Esophagus muscularis mucosa (tissue), 4 donors: ENCODE results near the gene PAQR5. TPM values are rescaled to one million over a fixed set of nuclear protein-coding genes. Genes with fewer than 3 reads are reported as not detected.
"Not testable (repeated sequence)": the region's sequence is repeated elsewhere in the genome, so short reads cannot be mapped to it uniquely, and the experiment has no call there.

Experiments
- DNase-seq: peaks from one replicate; pipeline ENCODE4 v3.0.0-alpha.2; 2017; ENCODE audit errors: extremely low spot score
- H3K27ac ChIP-seq, 4 donors: fragments of 200-600 bp; sonication (generic); replicated peaks in 1 of 4; 1 replicate in 3 of 4; 2 replicates in 1 of 4; pipeline ENCODE4 v1.5.1; 2016 to 2019; ENCODE audit warnings: mild to moderate bottlenecking in 1 of 4
- H3K27me3 ChIP-seq, 4 donors: fragments of 200-600 bp; sonication (generic); one replicate each; pipeline versions ENCODE4 v1.5.1 to v1.6.0; 2016 to 2019
- H3K36me3 ChIP-seq, 4 donors: fragments of 200-600 bp; sonication (generic); one replicate each; pipeline ENCODE4 v1.5.1; 2016 to 2019
- H3K4me1 ChIP-seq, 4 donors: fragments of 200-600 bp; sonication (generic); one replicate each; pipeline ENCODE4 v1.5.1; 2016 to 2019
- H3K4me3 ChIP-seq, 4 donors: fragments of 200-600 bp; sonication (generic); 1 replicate in 2 of 4; 2 replicates in 2 of 4; pipeline ENCODE4 v1.5.1; 2016 to 2019; ENCODE audit warnings: mild to moderate bottlenecking in 4 of 4, moderate library complexity in 1 of 4
- H3K9me3 ChIP-seq, 4 donors: fragments of 200-600 bp; sonication (generic); 1 replicate in 3 of 4; 2 replicates in 1 of 4; pipeline ENCODE4 v1.5.1; 2016 to 2019
- EP300 ChIP-seq: sonication (generic); formaldehyde crosslinking; IDR thresholded peaks from one replicate; pipeline ENCODE4 v1.6.1; 2017; ENCODE audit warnings: antibody characterized with exemption
- POLR2A ChIP-seq: fragments of 450-650 bp; IDR thresholded peaks from one replicate; pipeline ENCODE4 v1.6.1; 2017; ENCODE audit warnings: antibody characterized with exemption, moderate library complexity, mild to moderate bottlenecking, low read depth
- POLR2AphosphoS5 ChIP-seq, 2 donors: sonication (generic); formaldehyde crosslinking; IDR thresholded peaks; one replicate each; pipeline ENCODE4 v1.6.1; 2017; ENCODE audit warnings: antibody characterized with exemption in 2 of 2
- WGBS: methylation state at CpG from one replicate; pipeline ENCODE4 v1.1.5; 2018; 5-methylcytosine and 5-hydroxymethylcytosine counted together
- intact Hi-C: fragments of 100-400 bp; cut with DNase I; formaldehyde crosslinking; loops from one replicate; pipeline ENCODE4 v1.15.1; 2023
- total RNA-seq, 4 donors: library from RNA; depleted of rRNA; stranded (reverse); fragments of >200 nt; gene quantifications; one replicate each; pipeline versions ENCODE4 v1.1.0 to v1.2.1, GENCODE V29; 2016
- TF ChIP-seq, protein P1 (sequence below), 3 experiments: fragments of 200-600 bp in 2 of 3; fragments of 450-650 bp in 1 of 3; sonication (generic) in 2 of 3; IDR thresholded peaks; one replicate each; pipeline ENCODE4 v1.5.1; 2017 to 2019; ENCODE audit warnings: antibody characterized with exemption in 3 of 3, mild to moderate bottlenecking in 2 of 3, moderate library complexity in 1 of 3

PAQR5 gene
- total RNA-seq, 4 donors from 2014 or later = 0.32 to 3.0 (median 1.5) TPM

- TF ChIP-seq POLR2A (no peak), POLR2AphosphoS5 (IDR thresholded peaks at IDR 0.05) (no peak), EP300 (no peak)
- TF ChIP-seq, protein P1, sequence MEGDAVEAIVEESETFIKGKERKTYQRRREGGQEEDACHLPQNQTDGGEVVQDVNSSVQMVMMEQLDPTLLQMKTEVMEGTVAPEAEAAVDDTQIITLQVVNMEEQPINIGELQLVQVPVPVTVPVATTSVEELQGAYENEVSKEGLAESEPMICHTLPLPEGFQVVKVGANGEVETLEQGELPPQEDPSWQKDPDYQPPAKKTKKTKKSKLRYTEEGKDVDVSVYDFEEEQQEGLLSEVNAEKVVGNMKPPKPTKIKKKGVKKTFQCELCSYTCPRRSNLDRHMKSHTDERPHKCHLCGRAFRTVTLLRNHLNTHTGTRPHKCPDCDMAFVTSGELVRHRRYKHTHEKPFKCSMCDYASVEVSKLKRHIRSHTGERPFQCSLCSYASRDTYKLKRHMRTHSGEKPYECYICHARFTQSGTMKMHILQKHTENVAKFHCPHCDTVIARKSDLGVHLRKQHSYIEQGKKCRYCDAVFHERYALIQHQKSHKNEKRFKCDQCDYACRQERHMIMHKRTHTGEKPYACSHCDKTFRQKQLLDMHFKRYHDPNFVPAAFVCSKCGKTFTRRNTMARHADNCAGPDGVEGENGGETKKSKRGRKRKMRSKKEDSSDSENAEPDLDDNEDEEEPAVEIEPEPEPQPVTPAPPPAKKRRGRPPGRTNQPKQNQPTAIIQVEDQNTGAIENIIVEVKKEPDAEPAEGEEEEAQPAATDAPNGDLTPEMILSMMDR (IDR thresholded peaks at IDR 0.05) = no peak
- no peaks in the 10 kb centered on the region for H3K4me1 ChIP-seq
- H3K4me3 ChIP-seq = no peak overlapping the region
- intact Hi-C loops = no loop called here
- 71% methylated on average over 1 of the region's 1 CpG for WGBS
- no peaks in the 10 kb centered on the region for H3K9me3 ChIP-seq
- DNase-seq = no peak
- no peaks in the 10 kb centered on the region for H3K36me3 ChIP-seq
- no peaks in the 10 kb centered on the region for H3K27me3 ChIP-seq
- no peak overlapping the region for H3K27ac ChIP-seq
Observed at GRCh38 chr15:69337138-69337537, 38.4 kb downstream of the PAQR5 start.

- H3K27me3 ChIP-seq = no peaks in the 10 kb centered on the region
- H3K4me3 ChIP-seq = no peak overlapping the region
- H3K4me1 ChIP-seq = no peaks in the 10 kb centered on the region
- intact Hi-C loops = no loop called here
- no peak overlapping the region for H3K27ac ChIP-seq
- no peaks in the 10 kb centered on the region for H3K36me3 ChIP-seq
- no peaks in the 10 kb centered on the region for H3K9me3 ChIP-seq
- TF ChIP-seq, protein P1 (IDR thresholded peaks at IDR 0.05) = no peak
- TF ChIP-seq POLR2AphosphoS5 (IDR thresholded peaks at IDR 0.05) (no peak), POLR2A (no peak), EP300 (no peak)
- no peak for DNase-seq
- WGBS = 85% methylated on average over 8 of the region's 8 CpGs
Observed at GRCh38 chr15:69338535-69339213, 40.0 kb downstream of the PAQR5 start.

DNA sequence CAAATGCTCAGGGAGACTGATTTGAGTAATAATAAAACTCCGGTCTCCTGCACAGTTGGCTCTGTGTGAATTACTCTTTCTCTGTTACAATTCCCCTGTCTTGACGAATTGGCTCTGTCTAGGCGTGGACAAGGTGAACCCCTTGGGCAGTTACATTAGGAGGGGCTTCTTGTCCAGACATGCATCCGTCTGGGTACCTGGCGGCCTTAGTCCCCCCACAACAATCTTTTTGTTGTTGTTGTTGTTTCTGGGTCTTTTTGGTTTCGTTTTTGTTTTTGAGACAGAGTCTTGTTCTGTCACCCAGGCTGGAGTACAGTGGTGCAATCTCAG lies 40.5 kb downstream of the PAQR5 start:
- H3K27ac ChIP-seq, H3K27me3 ChIP-seq, H3K9me3 ChIP-seq, H3K36me3 ChIP-seq, DNase-seq, H3K4me3 ChIP-seq, intact Hi-C loops, H3K4me1 ChIP-seq: not testable (repeated sequence)
- WGBS = 95% methylated on average over 6 of the region's 6 CpGs

DNA sequence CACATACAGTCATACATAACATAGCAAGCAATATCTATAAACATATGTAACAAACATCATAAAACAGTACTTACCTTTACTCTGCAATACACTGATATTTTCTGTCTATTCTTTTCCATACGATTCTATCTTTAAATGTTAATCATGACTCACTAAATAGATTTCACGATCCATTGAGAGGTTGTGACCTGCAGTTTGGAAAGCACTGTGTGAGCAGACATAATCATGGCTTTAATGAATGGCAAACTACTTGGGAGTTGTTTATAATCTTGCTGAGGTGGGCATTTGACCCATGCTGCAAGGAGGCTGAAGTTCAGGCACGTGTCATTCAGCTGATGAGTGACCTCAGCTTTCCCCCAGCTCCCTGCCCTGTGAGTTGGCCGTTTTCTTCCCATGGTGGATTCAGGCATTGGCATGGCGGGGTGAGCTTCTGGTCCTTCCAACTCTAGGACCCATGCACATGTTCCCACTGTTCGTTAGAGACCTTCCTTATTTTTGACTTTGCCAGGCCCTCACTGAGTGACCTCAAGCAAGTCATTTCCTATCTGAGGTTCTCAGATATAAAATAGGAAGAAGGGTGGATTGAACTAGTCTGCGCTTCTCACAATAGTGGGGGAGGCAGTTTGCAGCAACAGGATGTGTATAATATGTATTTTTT lies 41.7 kb downstream of the PAQR5 start:
- Histone ChIP-seq H3K4me1 (no peaks in the 10 kb centered on the region), H3K27me3 (no peaks in the 10 kb centered on the region), H3K4me3 (no peak overlapping the region), H3K9me3 (no peaks in the 10 kb centered on the region), H3K36me3 (no peaks in the 10 kb centered on the region), H3K27ac (no peak overlapping the region)
- TF ChIP-seq EP300 (no peak), POLR2A (no peak), POLR2AphosphoS5 (IDR thresholded peaks at IDR 0.05) (no peak)
- TF ChIP-seq, protein P1 (IDR thresholded peaks at IDR 0.05) = no peak
- intact Hi-C loops = no loop called here
- DNase-seq = no peak
- WGBS = 86% methylated on average over 7 of the region's 7 CpGs

- Histone ChIP-seq H3K9me3 (no peaks in the 10 kb centered on the region), H3K4me1 (no peaks in the 10 kb centered on the region), H3K27me3 (no peaks in the 10 kb centered on the region), H3K27ac (no peak overlapping the region), H3K4me3 (no peak overlapping the region), H3K36me3 (no peaks in the 10 kb centered on the region)
- intact Hi-C loops = no loop called here
- DNase-seq = no peak
- 97% methylated on average over 3 of the region's 3 CpGs for WGBS
- TF ChIP-seq EP300 (no peak), POLR2AphosphoS5 (IDR thresholded peaks at IDR 0.05) (no peak), POLR2A (no peak)
- TF ChIP-seq, protein P1 (IDR thresholded peaks at IDR 0.05) = no peak
Observed at GRCh38 chr15:69341356-69341755, 42.6 kb downstream of the PAQR5 start.
